GM23248 (cell line): ENCODE results near the gene MEGF11. TPM values are rescaled to one million over a fixed set of nuclear protein-coding genes. Genes with fewer than 3 reads are reported as not detected.

Experiments
- DNase-seq: peaks from one replicate; pipeline ENCODE4 v3.0.0-alpha.2; 2015
- H2AFZ ChIP-seq: fragments of 200-600 bp; sonication (generic); 2 replicates; pipeline ENCODE4 v1.6.1; 2016; ENCODE audit warnings: antibody characterized with exemption
- H3F3A ChIP-seq: fragments of 200-600 bp; sonication (generic); 2 replicates; pipeline ENCODE4 v1.6.1; 2016; ENCODE audit warnings: mild to moderate bottlenecking, antibody characterized with exemption, mixed run types; ENCODE audit not compliant: insufficient read depth
- H3K27ac ChIP-seq: fragments of 200-600 bp; sonication (generic); 2 replicates; pipeline ENCODE4 v1.5.1; 2016; ENCODE audit warnings: mild to moderate bottlenecking
- H3K27me3 ChIP-seq: fragments of 200-600 bp; sonication (generic); replicated peaks from 2 replicates; pipeline ENCODE4 v1.6.1; 2016; ENCODE audit warnings: mild to moderate bottlenecking; ENCODE audit not compliant: insufficient read depth
- H3K36me3 ChIP-seq: fragments of 200-600 bp; sonication (generic); 2 replicates; pipeline ENCODE4 v1.6.1; 2016; ENCODE audit warnings: low read depth, mild to moderate bottlenecking
- H3K4me1 ChIP-seq: fragments of 200-600 bp; sonication (generic); 2 replicates; pipeline ENCODE4 v1.6.1; 2016; ENCODE audit warnings: mild to moderate bottlenecking; ENCODE audit not compliant: insufficient read depth
- H3K4me2 ChIP-seq: fragments of 200-600 bp; sonication (generic); one replicate; pipeline ENCODE4 v1.6.1; 2016; ENCODE audit warnings: mild to moderate bottlenecking; ENCODE audit not compliant: unreplicated experiment
- H3K4me3 ChIP-seq: fragments of 200-600 bp; sonication (generic); 2 replicates; pipeline ENCODE4 v1.5.1; 2016; ENCODE audit warnings: mild to moderate bottlenecking
- H3K79me2 ChIP-seq: fragments of 200-600 bp; sonication (generic); 2 replicates; pipeline ENCODE4 v1.6.1; 2016; ENCODE audit warnings: mild to moderate bottlenecking; ENCODE audit not compliant: insufficient read depth
- H3K9ac ChIP-seq: fragments of 200-600 bp; sonication (generic); 2 replicates; pipeline ENCODE4 v1.6.1; 2016; ENCODE audit warnings: mild to moderate bottlenecking
- H3K9me2 ChIP-seq: fragments of 200-600 bp; sonication (generic); 2 replicates; pipeline ENCODE4 v1.6.1; 2016; ENCODE audit warnings: mixed run types, mild to moderate bottlenecking, moderate library complexity; ENCODE audit not compliant: insufficient read depth
- H3K9me3 ChIP-seq: fragments of 200-600 bp; sonication (generic); one replicate; pipeline ENCODE4 v1.6.1; 2017; ENCODE audit warnings: low read depth
- H4K20me1 ChIP-seq: fragments of 200-600 bp; sonication (generic); 2 replicates; pipeline ENCODE4 v1.6.0; 2016; ENCODE audit not compliant: insufficient read depth
- EZH2 ChIP-seq: fragments of 200-600 bp; sonication (generic); IDR thresholded peaks from 2 replicates; pipeline ENCODE4 v1.6.1; 2018; ENCODE audit warnings: antibody characterized with exemption, mild to moderate bottlenecking; ENCODE audit not compliant: insufficient read depth, poor library complexity, severe bottlenecking
- EZH2phosphoT487 ChIP-seq: fragments of 200-600 bp; sonication (generic); IDR thresholded peaks from 2 replicates; pipeline ENCODE4 v1.6.1; 2018; ENCODE audit warnings: antibody characterized with exemption, moderate library complexity, mild to moderate bottlenecking, low read depth; ENCODE audit not compliant: insufficient read depth
- WGBS, 2 experiments: methylation state at CpG; one replicate each; pipeline ENCODE4 v1.1.6; 2015 to 2017; ENCODE audit warnings: low lambda C conversion rate in 2 of 2, low coverage in 1 of 2; ENCODE audit errors: missing lambda C conversion rate in 2 of 2; 5-methylcytosine and 5-hydroxymethylcytosine counted together
- in situ Hi-C: fragments of 300-500 bp; cut with MboI; formaldehyde crosslinking; loops from 2 replicates; pipeline ENCODE4 v1.15.0; 2020
- polyA plus RNA-seq: library from polyadenylated mRNA; unstranded; fragments of >200 nt; fragmentation: Nextera tagmentation; extraction: Ambion mirVana; gene quantifications from 2 replicates; pipeline ENCODE4 v1.2.1, GENCODE V29; 2016
- total RNA-seq: library from RNA; depleted of rRNA; stranded (reverse); fragments of >200 nt; shearing (Covaris generic); gene quantifications from 2 replicates; pipeline ENCODE4 v1.2.3, GENCODE V29; 2014

The MEGF11 gene
- total and polyA plus RNA-seq, 2 experiments from 2014 or later, result 0.14 TPM; not detected in 1

DNA sequence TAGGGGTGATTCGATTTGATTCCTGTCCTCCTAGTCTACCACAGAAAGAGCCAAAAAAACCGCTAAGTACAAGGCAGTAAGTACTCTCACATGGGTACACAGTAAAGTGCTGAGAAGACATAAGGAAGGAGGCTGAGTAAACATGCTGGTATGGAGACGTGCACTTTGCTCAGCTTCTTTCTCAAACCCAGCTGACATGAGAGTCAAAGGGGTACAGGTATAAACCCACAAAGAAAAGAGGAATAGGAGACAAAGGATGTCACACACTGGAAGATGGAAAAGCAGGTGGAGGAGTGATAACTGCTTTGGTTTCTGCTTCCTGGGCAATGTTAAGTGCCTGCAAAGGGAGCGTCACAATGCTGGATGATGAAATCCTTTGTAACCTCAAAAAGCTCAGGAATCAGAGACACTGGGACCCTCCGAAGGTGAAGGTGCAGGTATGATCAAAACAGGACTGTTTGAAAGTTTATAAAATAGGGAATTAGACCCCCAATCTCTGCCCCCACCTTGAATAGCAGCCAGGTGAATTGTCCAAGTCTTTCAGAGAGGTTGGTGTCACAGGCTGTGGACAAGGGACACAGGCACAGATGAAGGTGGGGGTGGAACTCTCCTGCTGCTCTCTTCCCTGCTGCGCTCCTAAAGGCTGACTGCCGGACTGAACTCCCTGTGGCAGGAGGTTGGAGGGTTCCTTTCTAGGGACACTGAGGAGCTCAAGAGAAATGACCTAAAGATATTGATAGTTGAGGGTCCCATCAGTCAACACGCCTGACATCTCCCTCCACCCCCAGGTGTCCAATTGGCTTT, 282.4 kb downstream of the MEGF11 start:
- no peak overlapping the region for H3K4me3 ChIP-seq
- no peak overlapping the region for H2AFZ ChIP-seq
- no peak overlapping the region for H3K9ac ChIP-seq
- no peaks in the 10 kb centered on the region for H3K4me1 ChIP-seq
- no peaks in the 10 kb centered on the region for H3K79me2 ChIP-seq
- H3K4me2 ChIP-seq, result no peak overlapping the region
- H3K9me2 ChIP-seq, result no peaks in the 10 kb centered on the region
- WGBS, 2 experiments, result 35 to 43% methylated on average over 8 of the region's 8 CpGs
- TF ChIP-seq EZH2, result no peak
- no peak for TF ChIP-seq EZH2phosphoT487
- peaks cover 80% of the 10 kb centered on the region for H3K27me3 ChIP-seq
- no peaks in the 10 kb centered on the region for H3F3A ChIP-seq
- in situ Hi-C loops, result no loop called here
- no peaks in the 10 kb centered on the region for H3K36me3 ChIP-seq
- H3K27ac ChIP-seq, result no peak overlapping the region
- H4K20me1 ChIP-seq, result no peaks in the 10 kb centered on the region
- DNase-seq, result no peak
- no peaks in the 10 kb centered on the region for H3K9me3 ChIP-seq

DNA sequence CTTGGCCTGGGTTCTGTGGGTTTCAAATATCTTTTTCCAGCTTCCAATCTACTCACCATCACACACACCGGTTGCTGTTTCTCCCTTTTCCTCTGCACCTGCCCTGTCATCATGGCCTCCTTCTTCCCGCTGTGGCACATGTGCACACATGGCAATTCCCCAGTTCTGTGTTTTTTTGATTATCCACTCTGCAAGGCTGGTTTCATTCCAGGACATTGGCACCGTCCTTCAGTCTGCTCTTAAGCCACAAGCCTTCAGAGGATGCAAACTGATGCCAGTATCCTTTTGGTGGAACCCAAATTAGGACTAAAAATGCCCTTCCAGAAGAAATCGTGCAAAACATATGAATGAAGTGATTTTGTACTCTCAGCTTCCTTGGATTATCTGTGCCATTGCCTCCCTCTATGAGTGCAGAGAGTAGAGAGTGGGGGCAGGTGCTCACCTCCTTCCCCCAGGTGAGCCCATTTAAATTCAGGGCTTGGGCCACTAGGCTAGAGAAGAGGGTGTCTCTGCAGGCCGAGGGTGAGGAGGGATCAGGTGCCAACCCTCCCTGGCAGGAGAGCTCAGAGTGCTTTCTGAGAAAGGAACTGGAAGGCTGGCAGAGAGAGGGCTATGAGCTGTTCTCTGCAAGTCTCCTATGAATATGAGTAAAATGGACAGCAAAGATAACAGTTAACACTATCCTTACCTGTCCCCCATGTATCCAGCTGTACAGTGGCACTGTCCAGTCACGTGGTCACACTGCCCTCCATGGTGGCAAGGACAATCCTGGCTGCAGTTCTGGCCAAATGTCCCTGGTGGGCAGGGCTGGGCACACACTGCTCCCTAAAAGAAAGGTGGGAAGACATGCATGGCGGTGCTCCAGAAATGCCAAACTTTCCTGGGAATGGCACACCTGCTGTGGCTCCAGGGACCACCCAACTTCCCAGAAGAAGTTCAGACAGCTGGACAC, 283.4 kb downstream of the MEGF11 start:
- Histone ChIP-seq H3K9ac (no peak overlapping the region), H3K4me3 (no peak overlapping the region), H3K9me3 (no peaks in the 10 kb centered on the region), H3K4me1 (no peaks in the 10 kb centered on the region), H2AFZ (no peak overlapping the region), H3K4me2 (no peak overlapping the region), H3K27me3 (peaks cover 78% of the 10 kb centered on the region), H4K20me1 (no peaks in the 10 kb centered on the region), H3K27ac (no peak overlapping the region), H3K36me3 (no peaks in the 10 kb centered on the region), H3F3A (no peaks in the 10 kb centered on the region), H3K9me2 (no peaks in the 10 kb centered on the region), H3K79me2 (no peaks in the 10 kb centered on the region)
- TF ChIP-seq EZH2phosphoT487 (no peak), EZH2 (no peak)
- no peak for DNase-seq
- WGBS, 2 experiments, result 27 to 37% methylated on average over 7 of the region's 7 CpGs
- in situ Hi-C loops, result no loop called here

DNA sequence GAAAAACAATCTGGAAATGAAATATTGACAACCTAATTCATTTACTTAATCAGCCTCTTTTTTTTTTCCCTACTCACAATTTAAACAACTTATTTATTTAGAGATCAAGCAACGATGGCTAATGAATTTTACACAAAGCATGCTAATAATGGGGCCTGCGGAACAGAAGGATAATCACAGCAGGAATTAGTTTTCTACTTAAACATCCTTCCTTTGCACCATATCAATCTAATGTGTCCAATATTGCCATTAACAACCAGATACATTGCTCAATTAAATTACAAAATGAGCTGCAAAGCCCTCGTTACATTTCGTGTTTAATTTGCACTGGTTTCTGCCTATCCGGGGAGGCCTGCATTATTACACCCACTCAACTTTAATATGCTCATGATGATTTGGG, 285.0 kb downstream of the MEGF11 start:
- Histone ChIP-seq H3K9me2 (no peaks in the 10 kb centered on the region), H3K9ac (no peak overlapping the region), H3K27me3 (peaks cover 82% of the 10 kb centered on the region), H3K79me2 (no peaks in the 10 kb centered on the region), H3K27ac (no peak overlapping the region), H3K36me3 (no peaks in the 10 kb centered on the region), H4K20me1 (no peaks in the 10 kb centered on the region), H3K9me3 (no peaks in the 10 kb centered on the region), H3K4me2 (no peak overlapping the region), H3F3A (no peaks in the 10 kb centered on the region), H2AFZ (no peak overlapping the region), H3K4me3 (no peak overlapping the region), H3K4me1 (no peaks in the 10 kb centered on the region)
- 53 to 55% methylated on average over 5 of the region's 5 CpGs for WGBS, 2 experiments
- in situ Hi-C loops, result no loop called here
- TF ChIP-seq EZH2phosphoT487 (no peak), EZH2 (no peak)
- DNase-seq, result no peak

DNA sequence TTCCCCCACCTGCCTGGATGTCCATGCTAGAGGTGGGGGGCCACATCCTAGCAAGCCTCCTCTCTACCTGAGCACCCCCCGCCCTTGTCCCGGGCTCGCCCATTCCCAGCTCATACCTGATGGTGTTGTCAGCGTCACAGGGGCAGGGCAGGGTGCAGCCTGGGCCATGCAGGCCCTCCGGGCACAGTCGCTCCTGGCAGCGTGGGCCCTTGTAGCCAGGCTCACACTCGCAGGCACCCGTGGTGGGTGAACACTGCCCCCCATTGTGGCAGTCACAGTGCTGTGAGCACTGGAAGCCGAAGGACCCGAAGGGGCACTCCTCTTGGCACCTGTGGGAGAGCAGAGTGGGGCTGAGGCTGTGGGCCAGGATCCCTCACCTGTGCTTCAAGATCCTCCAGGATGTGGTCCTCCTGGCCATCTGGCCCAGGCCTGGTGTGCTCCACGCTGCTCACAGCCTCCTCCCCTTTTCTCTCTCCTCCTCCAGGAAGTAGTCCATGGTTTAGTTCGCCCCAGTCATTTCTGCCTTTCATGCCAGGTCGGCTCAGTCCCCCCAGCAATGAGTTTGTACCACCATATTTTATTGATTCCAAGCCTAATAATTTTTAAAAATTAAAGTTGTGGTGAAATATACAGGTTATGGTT, 288.6 kb downstream of the MEGF11 start:
- H3K36me3 ChIP-seq, result no peaks in the 10 kb centered on the region
- H4K20me1 ChIP-seq, result no peaks in the 10 kb centered on the region
- no peaks in the 10 kb centered on the region for H3K9me3 ChIP-seq
- no peaks in the 10 kb centered on the region for H3K4me1 ChIP-seq
- no peak overlapping the region for H3K27ac ChIP-seq
- H3K27me3 ChIP-seq, result peaks cover 88% of the 10 kb centered on the region
- H3K79me2 ChIP-seq, result no peaks in the 10 kb centered on the region
- no peak overlapping the region for H2AFZ ChIP-seq
- no peak overlapping the region for H3K4me2 ChIP-seq
- no peaks in the 10 kb centered on the region for H3F3A ChIP-seq
- H3K4me3 ChIP-seq, result no peak overlapping the region
- 59 to 68% methylated on average over 13 to 14 of the region's 14 CpGs for WGBS, 2 experiments
- no peak overlapping the region for H3K9ac ChIP-seq
- H3K9me2 ChIP-seq, result no peaks in the 10 kb centered on the region
- no peak for DNase-seq
- in situ Hi-C loops, result no loop called here
- no peak for TF ChIP-seq EZH2
- TF ChIP-seq EZH2phosphoT487, result no peak
